C4-2B (cell line): ENCODE data around the gene MRPL37.

Experiments used
- CTCF ChIP-seq: fragments of 450-650 bp; conservative IDR thresholded peaks from 2 replicates; pipeline ENCODE4 v1.5.1; 2017; ENCODE audit warnings: mild to moderate bottlenecking
- ZFX ChIP-seq: fragments of 450-650 bp; IDR thresholded peaks from 2 replicates; pipeline ENCODE4 v1.6.1; 2017

GRCh38 chr1:54248966-54249365, 49.0 kb downstream of the MRPL37 start:
- TF ChIP-seq CTCF = no peak
- no peak for TF ChIP-seq ZFX
